GM21515 (cell line): Measurements from ENCODE around the gene TNRC6C.
"Not testable (repeated sequence)": the region's sequence is repeated elsewhere in the genome, so short reads cannot be mapped to it uniquely, and the experiment has no call there.

Experiments
- ATAC-seq: cut with Tn5 transposase; IDR thresholded peaks from one replicate; pipeline ENCODE4 v1.9.1; 2021; ENCODE audit not compliant: unreplicated experiment

TNRC6C gene

GRCh38 chr17:78081551-78081950 is 123.0 kb downstream of the TNRC6C start:
- ATAC-seq: no peak

- not testable (repeated sequence) for ATAC-seq
These were observed 123.9 kb downstream of the TNRC6C start for GRCh38 chr17:78082355-78082872.

- ATAC-seq: no peak
These were observed 124.5 kb downstream of the TNRC6C start for GRCh38 chr17:78082988-78083387.

DNA sequence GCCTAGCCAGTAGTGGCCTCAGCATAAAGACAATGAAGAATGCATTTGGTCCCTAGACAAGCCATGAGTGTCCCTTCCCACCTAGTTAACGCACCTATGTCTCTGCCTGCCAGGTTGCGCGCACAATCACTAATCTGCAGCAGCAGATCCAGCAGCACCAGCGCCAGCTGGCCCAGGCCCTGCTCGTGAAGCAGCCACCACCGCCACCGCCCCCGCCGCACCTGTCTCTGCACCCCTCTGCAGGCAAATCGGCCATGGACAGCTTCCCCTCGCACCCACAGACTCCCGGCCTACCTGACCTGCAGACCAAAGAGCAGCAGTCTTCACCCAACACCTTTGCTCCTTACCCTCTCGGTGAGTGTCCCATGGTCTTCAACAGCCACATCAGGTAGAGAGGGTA is 128.2 kb downstream of the TNRC6C start:
- no peak for ATAC-seq

DNA sequence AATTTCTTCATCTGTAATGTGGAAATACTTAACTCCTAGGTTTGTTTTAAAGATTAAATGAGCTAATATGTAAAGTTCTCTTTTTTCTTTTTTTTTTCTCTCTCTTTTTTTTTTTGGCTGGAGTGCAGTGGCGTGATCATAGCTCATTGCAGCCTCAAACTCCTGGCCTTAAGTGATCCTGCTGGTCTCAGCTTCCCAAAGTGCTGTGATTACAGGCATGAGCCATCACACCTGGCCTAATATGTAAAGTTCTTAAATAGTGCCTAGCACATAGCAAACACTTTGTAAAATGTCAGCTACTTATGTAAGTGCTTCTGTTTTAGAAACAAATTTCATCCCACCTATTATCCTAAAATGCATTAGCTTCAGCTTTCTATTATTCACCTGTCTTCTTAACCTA is 130.0 kb downstream of the TNRC6C start:
- no peak for ATAC-seq

DNA sequence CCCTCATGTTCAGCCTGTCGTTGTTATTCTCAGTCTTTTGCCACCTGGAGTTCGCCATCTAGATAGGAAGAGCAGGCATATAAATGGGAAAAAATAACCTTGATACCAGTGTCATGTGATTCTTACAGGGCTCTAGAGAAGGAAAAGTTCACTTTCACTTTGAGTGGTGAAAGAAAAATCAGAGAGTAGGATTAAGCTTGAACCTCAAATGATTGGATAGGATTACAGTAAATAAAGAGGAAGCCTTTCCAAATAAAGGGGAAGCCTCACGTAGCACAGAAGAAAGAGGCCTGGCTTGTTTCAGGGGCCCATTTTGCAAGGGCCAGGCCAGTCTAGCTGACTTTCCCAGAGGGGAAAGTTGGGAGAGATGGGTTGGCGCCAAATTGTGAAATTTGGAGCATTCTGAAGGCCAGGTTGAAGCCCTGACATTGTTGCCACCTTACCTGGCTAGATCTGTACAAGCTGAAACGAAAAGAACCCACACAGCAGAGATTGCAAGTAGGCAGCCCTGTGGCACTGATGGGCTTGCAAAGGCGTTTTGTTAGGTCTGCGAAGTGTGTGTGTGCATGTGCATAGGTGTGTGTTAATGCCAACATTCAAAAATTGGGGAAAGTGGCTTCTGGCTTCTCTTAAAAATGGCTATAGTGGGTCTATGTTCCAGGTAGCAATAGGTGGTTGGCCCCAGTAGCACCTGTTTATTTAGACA is 131.2 kb downstream of the TNRC6C start:
- no peak for ATAC-seq

GRCh38 chr17:78092794-78093324 is 134.4 kb downstream of the TNRC6C start:
- no peak for ATAC-seq

DNA sequence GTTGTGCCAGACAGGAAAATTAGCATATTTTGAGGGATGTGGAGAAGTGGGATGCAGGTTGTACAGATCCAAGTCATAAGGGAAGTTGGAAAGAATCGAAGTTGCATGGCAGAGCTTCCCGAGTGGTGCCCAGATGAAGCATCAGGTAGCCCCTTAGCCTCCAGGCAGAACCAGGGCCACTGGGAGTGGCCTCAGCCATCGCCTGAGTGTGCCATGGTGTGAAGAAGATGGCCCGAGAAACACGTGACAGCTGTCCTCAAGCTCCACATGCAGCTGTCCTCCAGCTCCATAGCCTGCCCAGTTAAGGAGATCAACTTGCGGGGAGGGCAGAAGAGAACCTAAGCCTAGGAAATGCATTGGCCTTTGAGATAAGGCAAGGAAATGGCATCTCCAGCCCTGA is 136.5 kb downstream of the TNRC6C start:
- ATAC-seq: no peak

DNA sequence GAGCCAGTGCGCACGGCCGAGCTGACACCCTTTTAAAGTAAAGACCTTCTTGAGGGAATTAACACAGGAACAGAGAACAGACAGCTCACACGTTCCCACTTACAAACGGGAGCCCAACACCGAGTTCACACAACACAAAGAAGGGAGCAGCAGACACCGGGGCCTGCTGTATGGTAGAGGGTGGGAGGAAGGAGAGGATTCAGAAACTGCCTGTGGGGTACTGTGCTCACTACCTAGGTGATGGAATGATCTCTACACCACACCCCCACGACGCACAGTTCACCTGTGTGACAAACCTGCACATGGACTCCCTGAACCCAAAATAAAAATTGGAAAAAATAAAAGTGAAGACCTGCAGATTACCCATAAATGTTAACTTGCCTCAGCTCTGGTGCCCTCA is 137.6 kb downstream of the TNRC6C start:
- no peak for ATAC-seq

GRCh38 chr17:78101112-78101511 is 142.6 kb downstream of the TNRC6C start:
- ATAC-seq: no peak

GRCh38 chr17:78101542-78101941 is 143.0 kb downstream of the TNRC6C start:
- no peak for ATAC-seq

DNA sequence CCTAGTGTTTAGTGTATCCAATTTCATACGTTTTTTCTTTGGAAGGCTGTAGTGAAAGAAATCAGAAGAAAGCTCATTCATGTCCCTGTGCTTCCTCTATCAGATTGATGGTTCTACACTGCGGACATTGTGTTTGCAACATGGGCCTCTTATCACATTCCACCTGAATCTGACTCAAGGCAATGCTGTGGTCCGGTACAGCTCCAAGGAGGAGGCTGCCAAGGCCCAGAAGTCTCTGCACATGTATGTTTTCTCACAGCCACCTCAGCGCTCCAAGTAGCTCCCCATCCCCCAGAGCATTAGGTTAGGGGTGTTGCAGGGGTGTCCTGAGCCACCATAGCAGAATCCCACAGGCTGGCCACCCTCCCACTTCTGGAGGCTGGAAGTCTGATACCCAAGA is 144.8 kb downstream of the TNRC6C start:
- ATAC-seq: no peak

DNA sequence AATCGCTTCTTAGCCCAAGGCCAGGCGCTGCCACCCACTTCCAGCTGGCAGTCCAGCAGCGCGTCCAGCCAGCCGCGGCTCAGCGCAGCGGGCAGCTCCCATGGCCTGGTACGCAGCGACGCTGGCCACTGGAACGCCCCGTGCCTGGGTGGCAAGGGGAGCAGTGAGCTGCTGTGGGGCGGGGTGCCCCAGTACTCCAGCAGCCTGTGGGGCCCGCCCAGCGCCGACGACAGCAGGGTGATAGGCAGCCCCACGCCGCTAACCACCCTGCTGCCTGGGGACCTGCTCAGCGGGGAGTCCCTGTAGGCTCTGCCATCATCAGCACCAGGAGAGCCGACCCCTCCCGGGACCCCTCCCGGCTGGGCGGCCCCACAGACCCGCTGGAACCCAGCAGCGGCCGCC is 146.0 kb downstream of the TNRC6C start:
- no peak for ATAC-seq

DNA sequence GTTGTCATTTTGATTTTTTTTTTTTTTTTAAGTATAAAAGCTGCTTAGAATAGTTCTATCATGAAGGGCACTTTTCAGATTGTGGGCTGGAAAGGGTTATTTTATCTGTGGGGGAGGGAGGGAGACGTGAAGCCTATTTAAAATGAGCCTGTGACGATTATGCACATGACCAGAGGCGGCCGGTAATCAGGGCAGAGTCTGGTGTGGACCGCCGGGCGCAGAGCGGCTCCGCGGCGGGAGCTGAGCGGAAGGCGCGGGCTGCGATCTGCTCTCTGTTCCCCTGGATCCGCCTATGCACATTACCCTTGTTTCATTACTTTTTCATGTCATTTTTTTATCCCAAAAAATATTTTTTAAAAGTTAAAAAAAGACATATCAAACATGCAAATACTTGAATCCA is 146.6 kb downstream of the TNRC6C start:
- no peak for ATAC-seq

DNA sequence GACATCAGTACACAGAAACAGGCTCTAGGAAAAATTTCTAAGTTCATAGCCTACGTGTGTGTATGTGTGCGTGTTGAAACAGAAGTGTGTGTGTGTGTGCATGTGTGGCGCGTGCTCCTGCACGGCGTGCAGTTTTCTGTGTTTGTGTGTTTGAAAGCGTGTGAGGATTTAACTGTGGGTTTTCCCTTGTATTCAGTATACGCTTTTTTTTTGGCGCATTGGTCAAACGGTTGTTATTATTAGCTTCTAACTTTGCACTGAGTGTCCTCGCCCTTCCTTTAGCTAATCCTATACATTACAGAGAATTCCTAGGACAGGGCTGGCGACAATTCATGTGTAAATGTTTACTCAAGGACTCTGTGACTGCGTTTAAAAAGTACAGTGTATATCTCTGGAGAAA is 147.0 kb downstream of the TNRC6C start:
- no peak for ATAC-seq

DNA sequence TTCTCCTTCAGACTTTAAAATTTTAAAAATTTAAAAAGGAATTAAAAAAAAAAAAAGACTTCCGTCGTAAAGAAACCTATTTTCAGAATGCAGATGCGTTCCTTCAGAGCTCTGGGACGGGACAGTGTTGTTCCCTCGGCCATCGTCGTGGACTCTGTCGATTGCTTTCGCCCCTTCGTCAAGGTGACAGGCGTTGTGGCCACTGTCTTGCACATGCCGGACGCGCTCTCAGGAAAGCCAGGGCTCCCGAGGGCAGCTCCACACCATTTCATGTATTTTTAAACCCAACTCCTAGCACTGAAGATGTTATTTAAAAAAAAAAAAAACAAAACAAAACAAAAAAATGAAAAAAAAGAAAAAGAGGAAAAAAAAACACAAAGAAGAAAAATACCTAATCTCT is 147.7 kb downstream of the TNRC6C start:
- no peak for ATAC-seq

DNA sequence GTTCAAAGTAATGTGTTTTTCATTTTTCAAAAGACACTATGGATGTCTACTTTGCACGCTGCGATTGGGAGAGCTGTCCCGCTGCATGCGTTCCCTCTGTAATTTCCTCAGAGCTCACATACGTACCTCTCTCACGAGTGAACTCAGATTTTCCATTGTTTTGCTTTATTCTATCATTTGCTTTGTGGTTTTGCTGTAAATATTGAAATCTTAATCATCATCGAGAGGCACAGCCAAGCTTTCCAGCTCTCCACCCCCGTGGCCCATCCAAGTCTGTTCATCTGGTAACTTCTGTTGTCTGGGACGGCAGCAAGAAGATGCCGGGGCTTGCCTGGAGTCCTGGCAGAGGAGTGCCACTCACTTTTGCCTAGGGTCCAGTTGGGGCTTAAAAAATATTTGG is 149.0 kb downstream of the TNRC6C start:
- ATAC-seq: no peak

DNA sequence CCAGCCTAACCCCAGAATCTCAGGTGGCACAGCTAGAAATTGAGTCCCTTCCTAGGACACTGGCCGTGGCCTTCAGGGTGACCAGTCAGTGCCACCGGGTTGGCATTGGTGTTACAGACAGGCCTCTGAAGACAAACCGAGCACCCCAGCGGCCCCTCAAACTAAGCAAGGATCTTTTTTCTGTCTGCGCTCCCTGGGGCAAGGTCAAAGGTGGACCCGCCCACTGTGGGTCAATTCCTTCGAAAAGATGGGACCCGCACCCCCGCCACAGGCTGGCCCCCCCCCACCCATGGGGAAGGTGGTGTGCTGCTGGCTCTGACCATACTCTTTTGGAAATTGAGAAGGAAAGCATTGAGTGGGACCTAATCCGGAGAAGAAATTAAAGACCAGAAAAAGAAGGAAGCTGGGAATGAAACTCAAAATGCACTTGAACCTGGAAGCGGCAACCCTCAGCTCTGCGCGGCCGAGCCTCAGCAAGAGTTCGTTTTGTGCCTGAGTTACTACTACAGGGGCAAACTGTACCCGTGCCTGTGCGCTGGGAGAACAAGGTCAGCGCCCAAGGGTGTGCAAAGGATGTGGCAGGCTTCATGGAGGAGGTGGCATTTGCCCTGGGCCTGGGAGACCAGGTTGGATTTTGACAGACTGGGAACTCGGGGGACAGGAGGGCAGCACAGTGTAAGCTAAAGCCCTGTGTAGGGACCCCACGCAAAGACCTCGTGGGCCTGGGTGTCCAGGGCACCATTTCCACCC is 149.6 kb downstream of the TNRC6C start:
- ATAC-seq: no peak

- no peak for ATAC-seq
These were observed 150.4 kb downstream of the TNRC6C start for GRCh38 chr17:78108726-78109488.

DNA sequence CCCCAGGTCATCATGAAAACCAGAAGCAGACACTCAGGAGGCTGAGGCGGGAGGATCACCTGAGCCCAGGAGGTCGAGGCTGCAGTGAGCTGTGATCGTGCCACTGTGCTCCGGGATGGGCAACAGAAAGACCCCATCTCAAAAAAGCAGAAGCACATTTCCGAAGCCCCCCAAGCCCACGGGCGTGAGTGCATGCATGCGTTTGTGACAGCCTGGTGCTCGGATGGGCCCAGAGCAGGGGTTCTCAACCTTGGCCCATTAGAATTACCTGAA is 150.9 kb downstream of the TNRC6C start:
- ATAC-seq: no peak

- no peak for ATAC-seq
These were observed 152.0 kb downstream of the TNRC6C start for GRCh38 chr17:78110363-78111015.
